ENCODE measurements around the gene SLU7. TPM values are rescaled to one million over a fixed set of nuclear protein-coding genes. Genes with fewer than 3 reads are reported as not detected.

SLU7 gene
- total RNA-seq, 1 donor from 2014 or later: 53.1 TPM

DNA sequence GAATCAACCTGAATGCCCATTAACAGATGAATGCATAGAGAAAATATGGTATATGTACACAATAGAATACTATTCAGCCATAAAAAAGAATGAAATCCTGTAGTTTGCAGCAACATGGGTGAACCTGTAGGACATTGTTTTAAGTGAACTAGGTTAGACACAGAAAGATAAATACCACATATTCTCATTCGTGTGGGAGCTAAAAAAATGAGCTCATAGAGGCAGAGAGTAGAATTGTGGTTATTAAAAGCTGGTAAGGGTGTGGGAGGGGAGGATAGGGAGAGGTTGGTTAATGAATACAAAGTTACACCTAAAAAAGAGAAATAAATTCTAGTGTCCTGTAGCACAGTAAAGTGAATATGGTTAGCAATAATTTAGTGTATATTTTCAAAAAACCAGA, 26.3 kb upstream of the SLU7 start:
- Mint-ChIP-seq H3K4me3 (ENCODE audit: unreplicated experiment) (no peak overlapping the region), H3K4me1 (ENCODE audit: unreplicated experiment) (peaks cover 3% of the 10 kb centered on the region), H3K36me3 (ENCODE audit: low read depth, unreplicated experiment) (no peaks in the 10 kb centered on the region), H3K27ac (ENCODE audit: unreplicated experiment) (no peak overlapping the region), H3K27me3 (ENCODE audit: unreplicated experiment) (peaks cover 1% of the 10 kb centered on the region), H3K9me3 (ENCODE audit: unreplicated experiment) (no peaks in the 10 kb centered on the region)
- DNase-seq (ENCODE audit: low spot score): no peak
- TF ChIP-seq, protein P1, sequence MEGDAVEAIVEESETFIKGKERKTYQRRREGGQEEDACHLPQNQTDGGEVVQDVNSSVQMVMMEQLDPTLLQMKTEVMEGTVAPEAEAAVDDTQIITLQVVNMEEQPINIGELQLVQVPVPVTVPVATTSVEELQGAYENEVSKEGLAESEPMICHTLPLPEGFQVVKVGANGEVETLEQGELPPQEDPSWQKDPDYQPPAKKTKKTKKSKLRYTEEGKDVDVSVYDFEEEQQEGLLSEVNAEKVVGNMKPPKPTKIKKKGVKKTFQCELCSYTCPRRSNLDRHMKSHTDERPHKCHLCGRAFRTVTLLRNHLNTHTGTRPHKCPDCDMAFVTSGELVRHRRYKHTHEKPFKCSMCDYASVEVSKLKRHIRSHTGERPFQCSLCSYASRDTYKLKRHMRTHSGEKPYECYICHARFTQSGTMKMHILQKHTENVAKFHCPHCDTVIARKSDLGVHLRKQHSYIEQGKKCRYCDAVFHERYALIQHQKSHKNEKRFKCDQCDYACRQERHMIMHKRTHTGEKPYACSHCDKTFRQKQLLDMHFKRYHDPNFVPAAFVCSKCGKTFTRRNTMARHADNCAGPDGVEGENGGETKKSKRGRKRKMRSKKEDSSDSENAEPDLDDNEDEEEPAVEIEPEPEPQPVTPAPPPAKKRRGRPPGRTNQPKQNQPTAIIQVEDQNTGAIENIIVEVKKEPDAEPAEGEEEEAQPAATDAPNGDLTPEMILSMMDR (IDR thresholded peaks at IDR 0.05; ENCODE audit: unreplicated experiment): no peak

DNA sequence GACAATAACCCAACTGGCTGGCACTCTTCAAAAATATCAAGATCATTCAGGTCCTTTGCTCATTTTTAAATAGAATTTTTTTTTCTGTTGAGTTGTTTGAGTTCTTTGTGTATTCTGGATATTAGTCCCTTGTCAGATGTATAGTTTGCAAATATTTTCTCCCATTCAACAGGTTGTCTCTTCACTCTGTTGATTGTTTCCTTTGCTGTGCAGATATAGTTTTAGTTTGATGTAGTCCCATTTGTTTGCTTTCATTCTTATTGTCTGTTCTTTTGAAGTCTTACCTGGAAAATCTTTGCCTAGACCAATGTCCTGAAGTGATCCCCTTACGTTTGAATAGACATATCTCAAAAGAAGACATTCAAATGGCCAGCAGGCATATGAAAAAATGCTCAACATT, 25.5 kb upstream of the SLU7 start:
- Mint-ChIP-seq H3K36me3 (ENCODE audit: low read depth, unreplicated experiment) (no peaks in the 10 kb centered on the region), H3K9me3 (ENCODE audit: unreplicated experiment) (no peaks in the 10 kb centered on the region), H3K27me3 (ENCODE audit: unreplicated experiment) (peaks cover 1% of the 10 kb centered on the region), H3K27ac (ENCODE audit: unreplicated experiment) (no peak overlapping the region), H3K4me1 (ENCODE audit: unreplicated experiment) (no peaks in the 10 kb centered on the region), H3K4me3 (ENCODE audit: unreplicated experiment) (no peak overlapping the region)
- TF ChIP-seq, protein P1 (IDR thresholded peaks at IDR 0.05; ENCODE audit: unreplicated experiment): no peak
- DNase-seq (ENCODE audit: low spot score): no peak

DNA sequence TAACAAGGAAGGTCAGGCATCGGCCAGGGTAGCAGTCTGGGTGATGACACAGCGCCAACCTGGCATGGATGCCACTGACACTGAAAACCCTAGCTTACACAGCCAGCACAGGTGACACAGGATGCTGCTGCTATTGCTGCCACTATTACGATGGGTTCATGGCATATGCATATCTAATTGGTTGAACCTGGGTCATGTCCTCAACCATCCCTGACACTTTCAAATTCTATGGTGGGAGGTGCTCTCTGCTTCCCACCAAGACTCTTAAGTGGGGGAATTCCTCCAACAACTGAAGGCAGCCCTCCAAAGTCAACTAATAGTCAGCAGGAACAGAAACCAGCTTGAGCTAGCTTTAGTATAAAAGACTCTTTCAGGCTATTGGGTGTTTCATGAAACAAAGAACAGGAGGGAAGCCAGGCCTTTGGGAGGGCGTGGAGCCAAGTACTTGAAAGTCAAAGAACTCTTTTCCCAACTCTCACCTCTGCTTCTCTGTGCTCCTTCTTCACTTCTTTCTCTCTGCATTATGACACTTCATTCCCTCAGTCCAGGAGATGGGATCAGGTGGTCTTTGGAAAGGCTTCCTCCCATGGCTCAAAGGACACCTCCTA, 24.0 kb upstream of the SLU7 start:
- no peak for DNase-seq (ENCODE audit: low spot score)
- Mint-ChIP-seq H3K27ac (ENCODE audit: unreplicated experiment) (no peak overlapping the region), H3K36me3 (ENCODE audit: low read depth, unreplicated experiment) (no peaks in the 10 kb centered on the region), H3K4me3 (ENCODE audit: unreplicated experiment) (no peak overlapping the region), H3K9me3 (ENCODE audit: unreplicated experiment) (no peaks in the 10 kb centered on the region), H3K27me3 (ENCODE audit: unreplicated experiment) (peaks cover 3% of the 10 kb centered on the region), H3K4me1 (ENCODE audit: unreplicated experiment) (peaks cover 10% of the 10 kb centered on the region)
- TF ChIP-seq, protein P1 (IDR thresholded peaks at IDR 0.05; ENCODE audit: unreplicated experiment): no peak

DNA sequence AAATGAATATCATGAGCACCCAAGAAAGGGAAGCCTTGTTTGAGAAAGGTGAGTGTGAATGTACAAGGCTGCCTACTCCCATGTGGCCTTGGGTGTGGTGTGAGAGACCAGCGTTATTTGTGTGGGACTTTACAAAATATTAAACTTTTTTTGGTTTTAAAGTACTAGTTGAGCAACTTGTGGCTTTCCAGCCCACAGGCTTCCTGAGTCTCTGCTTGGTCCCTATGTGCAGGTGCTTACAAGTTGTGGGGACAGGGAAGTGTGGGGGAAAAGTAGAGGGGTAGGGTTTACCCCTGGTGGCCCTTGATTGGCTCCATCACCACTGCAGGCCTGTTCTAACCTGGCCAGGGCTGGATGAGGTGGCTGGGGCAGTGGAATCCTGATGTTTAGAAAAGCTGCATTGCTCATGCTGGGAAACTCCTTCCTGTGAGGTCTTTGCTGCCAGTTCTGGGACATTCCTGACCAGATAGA, 22.5 kb upstream of the SLU7 start:
- no peaks in the 10 kb centered on the region for H3K9me3 Mint-ChIP-seq (ENCODE audit: unreplicated experiment)
- no peak overlapping the region for H3K27ac Mint-ChIP-seq (ENCODE audit: unreplicated experiment)
- TF ChIP-seq, protein P1 (IDR thresholded peaks at IDR 0.05; ENCODE audit: unreplicated experiment): no peak
- DNase-seq (ENCODE audit: low spot score): no peak
- H3K4me1 Mint-ChIP-seq (ENCODE audit: unreplicated experiment): peaks cover 17% of the 10 kb centered on the region
- H3K4me3 Mint-ChIP-seq (ENCODE audit: unreplicated experiment): no peak overlapping the region
- H3K27me3 Mint-ChIP-seq (ENCODE audit: unreplicated experiment): peaks cover 3% of the 10 kb centered on the region
- no peaks in the 10 kb centered on the region for H3K36me3 Mint-ChIP-seq (ENCODE audit: low read depth, unreplicated experiment)

DNA sequence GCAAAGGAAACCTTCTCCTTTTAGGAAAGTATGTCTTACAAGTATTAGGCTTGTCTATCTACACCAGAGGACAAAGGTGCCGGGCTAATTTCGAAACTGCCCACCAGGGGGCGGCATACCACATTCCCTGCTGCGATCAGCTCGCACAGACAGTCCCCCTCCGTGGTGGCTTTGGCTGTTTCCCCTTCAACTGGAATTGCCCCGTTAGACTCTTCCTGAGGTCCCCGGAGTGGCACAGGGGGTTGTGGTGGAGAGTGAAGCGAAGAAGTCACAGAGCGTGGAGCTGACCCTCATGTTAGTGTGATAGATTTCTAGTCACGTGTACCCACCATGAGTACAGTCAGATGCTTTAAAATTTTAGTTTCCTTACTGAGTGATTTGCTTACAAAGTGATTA, 20.3 kb upstream of the SLU7 start:
- no peak overlapping the region for H3K4me3 Mint-ChIP-seq (ENCODE audit: unreplicated experiment)
- TF ChIP-seq, protein P1 (IDR thresholded peaks at IDR 0.05; ENCODE audit: unreplicated experiment): peak; percentile 97
- H3K4me1 Mint-ChIP-seq (ENCODE audit: unreplicated experiment): peaks cover 17% of the 10 kb centered on the region
- H3K36me3 Mint-ChIP-seq (ENCODE audit: low read depth, unreplicated experiment): peaks cover 3% of the 10 kb centered on the region
- H3K27ac Mint-ChIP-seq (ENCODE audit: unreplicated experiment): peak overlapping the region; percentile 68
- H3K9me3 Mint-ChIP-seq (ENCODE audit: unreplicated experiment): no peaks in the 10 kb centered on the region
- H3K27me3 Mint-ChIP-seq (ENCODE audit: unreplicated experiment): peaks cover 7% of the 10 kb centered on the region
- peak; percentile 94 for DNase-seq (ENCODE audit: low spot score)

Measured in endothelial cell (in vitro differentiated cells).